HG02840 (cell line): ENCODE measurements around the gene SVEP1.
"Not testable (repeated sequence)": the region's sequence is repeated elsewhere in the genome, so short reads cannot be mapped to it uniquely, and the experiment has no call there.

Source experiments
- ATAC-seq: cut with Tn5 transposase; IDR thresholded peaks from one replicate; pipeline ENCODE4 v1.9.1; 2021; ENCODE audit warnings: mild to moderate bottlenecking, moderate library complexity, moderate number of reproducible peaks; ENCODE audit not compliant: unreplicated experiment, low FRiP score

The SVEP1 gene

DNA sequence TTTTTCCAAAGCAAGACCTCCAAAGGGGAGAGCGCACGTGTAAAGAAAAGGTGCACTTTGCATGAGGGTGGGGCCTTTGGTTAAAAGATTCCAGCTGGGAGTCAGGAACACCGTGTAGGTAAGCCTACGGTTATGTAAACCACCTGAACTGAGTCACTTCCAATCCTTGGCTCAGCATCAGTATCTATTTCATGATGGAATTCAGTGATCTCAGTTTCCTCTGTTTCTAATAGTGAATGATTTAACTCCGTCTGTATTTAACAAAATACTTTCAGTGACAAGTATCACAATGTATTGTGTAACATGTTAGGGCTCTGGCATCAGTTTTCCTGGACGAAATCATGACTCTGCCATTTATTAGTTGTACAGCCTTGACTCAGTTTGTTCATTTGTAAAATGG, 1.3 kb upstream of the SVEP1 start:
- ATAC-seq, result no peak

DNA sequence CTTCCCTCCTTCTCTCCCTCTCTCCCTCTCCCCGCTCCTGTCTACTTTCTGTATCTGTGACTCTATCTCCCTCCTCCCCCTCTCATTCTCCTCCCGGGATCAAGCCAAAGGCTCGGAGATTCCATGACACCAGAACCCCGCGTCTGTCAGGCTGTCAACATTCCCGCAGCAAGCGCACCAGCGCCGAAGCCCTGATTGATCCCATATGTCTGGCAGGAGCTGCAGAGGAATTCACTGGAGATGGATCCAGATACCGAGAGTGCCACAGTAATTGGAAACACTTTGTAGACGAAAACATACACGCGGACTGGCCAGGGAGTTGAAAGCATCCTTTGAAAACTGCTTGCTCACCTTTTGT, 300 bp upstream of the SVEP1 start:
- no peak for ATAC-seq

DNA sequence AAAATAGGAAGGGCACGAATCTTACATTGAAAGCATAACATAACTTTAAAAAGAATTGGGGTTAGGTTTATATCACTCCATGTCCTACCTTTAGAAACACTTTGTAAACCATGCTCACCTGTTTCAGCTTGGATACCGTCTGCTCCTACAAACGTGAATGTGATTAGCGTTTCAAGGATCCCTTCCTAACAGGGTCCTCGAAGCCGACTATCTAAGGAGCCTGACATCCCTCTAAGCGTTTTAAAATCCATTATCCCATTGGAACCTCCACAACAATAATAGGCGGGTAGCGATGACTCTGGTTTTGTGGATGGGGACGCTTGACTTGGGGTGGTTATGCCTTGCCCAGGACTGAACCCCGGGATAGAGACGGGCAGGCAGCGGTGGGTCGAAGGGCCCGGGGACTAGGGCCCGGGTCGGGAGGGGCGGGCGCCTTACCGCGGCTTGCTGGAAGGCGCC, 937 bp downstream of the SVEP1 start:
- no peak for ATAC-seq

DNA sequence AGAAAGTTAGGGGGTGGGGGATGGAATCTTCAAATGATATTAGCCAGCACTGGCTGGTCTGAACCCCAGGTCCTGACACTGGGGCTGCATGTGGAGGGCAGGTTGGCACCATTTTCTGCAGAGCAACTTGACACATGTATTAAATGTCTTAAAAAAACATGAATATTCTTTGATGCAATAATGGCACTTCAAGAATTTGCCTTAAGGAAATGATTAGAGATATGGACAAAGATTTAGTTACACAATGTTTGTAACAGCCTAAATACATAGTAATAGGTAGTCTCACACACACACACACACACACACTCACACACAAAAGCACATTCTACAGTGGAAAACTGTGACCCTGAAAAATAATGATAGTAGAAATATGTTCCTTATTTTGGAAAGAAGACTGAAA, 3.6 kb downstream of the SVEP1 start:
- ATAC-seq, result no peak

DNA sequence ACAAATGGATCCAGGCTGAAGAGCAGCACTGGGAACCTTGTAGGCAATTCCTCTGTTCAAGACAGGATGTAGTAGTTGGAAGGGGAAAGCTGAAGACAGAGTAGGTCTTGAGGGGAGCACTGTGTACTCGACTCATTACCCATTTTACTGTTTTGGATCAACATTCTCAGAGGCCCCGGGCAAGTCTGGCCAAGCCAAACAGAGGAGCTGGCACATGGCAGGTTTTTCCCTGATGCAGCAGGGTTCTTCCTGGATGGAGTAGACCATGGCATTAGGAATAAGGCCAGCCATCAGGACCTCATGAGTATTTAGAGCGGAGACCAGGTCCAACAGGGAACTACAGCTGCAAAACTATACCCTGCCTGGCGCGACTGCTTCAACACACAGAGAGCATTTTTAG, 4.4 kb downstream of the SVEP1 start:
- ATAC-seq, result no peak

DNA sequence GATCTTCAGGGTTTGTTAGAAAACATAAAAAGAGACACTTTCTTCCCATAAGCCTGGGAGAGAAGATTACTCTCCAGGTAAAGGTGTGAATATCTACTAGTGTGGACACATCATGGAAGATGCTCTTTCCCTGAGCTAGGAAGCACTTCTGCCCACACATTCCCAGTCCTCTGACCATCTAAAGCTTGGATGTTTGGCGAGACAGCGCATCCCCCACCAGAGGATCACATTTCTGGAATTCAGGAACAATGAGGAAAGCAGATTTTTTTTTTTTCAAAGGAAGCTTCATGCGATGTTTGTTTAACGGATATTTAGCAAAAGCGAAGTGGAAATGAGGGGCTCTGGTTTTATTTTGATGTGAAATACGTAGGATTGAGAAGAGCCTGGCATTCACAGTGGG, 6.2 kb downstream of the SVEP1 start:
- ATAC-seq, result no peak

DNA sequence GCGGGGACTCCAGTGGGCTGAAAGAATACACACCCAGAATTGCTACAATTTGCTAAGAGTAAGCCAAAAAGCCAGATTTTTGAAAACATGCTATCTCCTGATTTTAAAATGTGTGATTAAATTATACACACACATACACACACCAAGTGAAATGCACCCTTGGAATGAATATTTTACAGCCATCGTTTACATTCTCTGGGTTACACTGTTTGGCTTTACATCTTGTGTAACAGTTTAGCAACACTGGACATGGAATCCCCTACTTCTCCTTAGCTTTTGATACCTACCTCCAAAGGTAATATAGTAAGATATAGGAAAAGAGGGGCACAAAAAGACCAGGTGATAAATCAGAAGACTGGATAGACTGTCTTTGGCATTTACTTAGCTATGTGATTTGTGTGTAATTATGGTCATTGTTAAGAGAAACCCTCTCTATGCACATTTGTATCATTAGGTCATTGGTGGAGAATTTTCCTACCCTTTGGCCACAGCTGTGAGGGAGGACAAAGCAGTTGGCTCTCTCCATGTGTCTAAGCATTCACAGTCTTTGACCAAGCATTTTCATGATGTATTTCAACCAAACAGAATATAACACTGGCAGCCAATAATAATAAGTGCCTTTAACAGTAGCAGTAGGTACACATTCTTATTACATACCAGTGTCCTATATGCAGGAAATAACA, 7.6 kb downstream of the SVEP1 start:
- ATAC-seq, result no peak

DNA sequence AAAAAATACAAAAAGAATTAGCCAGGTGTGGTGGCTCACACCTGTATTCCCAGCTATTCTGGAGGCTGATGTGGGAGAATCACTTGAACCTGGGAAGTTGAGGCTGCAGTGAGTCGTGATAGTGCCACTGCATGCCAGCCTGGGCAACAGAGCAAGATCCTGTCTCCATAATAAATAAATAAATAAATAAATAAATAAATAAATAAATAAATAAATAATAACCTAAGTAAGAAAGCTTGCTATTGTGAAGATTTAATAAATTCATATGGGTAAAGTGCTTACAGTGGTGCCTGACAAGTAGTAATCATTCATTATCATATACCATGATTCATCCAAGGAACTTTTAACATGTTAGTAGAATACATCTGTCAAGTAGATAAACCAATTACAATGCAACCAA, 13.4 kb downstream of the SVEP1 start:
- no peak for ATAC-seq

DNA sequence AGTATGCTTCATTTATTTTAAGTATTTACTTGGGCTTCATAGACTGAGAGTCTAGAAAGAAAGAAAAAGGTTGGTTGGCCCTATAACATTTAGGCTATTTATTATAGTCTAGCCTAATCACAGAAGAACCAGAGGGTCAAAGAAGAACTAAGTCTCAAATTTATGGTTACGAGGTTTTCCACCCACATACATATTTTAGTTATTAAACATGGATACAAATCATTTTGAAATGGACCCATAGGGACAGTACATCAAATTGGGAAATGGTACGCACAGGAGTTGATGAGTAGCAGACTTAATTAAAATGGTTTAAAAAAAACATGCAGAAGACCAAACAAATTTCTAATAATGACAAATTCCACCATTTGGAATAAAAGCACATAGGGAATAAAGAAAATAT, 17.7 kb downstream of the SVEP1 start:
- ATAC-seq, result no peak

DNA sequence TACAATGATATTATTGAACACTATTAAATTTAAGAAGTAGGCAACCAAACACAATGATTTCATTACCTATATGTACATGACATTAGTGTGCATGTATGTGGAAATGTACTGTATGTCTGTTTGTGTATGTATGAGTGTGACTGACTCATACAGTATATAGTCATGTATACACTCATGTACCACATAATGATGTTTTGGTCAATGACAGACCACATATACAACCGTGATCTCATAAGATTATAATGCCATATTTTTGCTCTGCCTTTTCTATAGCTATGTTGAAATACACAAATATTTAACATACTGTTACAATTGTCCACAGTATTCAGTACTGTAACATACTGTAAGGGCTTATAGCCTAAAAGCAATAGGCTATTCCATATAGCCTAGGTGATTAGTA, 19.7 kb downstream of the SVEP1 start:
- no peak for ATAC-seq

DNA sequence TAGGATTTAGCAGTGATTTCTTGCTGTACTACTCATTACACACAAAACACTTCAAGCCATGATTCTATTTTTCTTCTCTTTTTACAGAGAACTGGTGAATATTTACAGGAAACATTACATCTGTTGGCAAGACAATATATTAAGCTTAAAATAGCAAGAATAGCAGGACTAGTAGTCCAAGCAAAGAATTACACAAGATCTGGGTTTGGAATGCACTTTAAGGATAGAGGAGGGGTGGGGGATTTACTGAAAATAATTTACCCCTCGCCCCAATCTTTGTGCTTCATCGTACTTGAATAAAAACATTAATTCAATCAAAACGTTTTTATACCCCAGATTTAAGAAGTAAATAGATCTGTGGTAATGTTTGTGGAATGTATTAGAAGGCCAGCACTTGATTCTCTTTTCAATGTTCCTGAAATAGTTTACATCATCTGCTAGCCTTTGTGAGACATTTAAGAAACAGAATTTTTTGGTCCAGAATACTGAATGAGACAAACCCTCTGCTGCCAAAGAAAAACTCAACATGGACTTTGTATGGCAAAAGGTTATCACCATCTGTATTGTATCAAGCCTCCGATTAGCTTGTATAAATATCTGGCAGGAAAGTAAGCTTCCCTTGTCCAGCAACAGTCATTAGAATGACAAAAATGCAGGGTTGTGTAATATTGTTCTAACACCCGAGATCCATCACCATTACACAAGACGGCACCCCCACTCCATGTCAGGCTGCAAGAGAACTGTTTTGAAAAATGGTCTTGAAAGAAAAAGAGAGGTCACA, 23.8 kb downstream of the SVEP1 start:
- ATAC-seq, result no peak

DNA sequence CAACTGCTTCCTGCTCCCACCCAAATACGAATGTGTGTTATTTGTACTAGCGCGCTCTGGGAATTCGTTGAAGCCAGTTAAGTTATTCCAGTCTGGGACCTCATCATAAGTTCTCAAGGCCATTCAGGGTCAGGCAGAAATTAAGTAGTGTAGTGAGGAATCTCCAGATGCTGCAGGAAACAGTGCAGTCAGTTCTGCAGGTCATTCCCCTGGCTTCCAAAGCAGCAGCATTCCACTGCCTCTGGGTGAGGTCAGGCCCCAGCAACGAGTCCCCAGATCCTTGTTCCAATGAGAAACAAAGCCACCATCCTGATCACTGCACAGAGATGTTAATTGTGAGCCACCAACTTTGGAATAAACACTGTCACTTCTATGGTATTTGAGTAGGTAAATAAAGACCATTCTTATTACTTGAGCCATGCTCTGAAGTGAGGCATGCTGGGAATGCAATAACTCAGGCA, 33.1 kb downstream of the SVEP1 start:
- ATAC-seq, result no peak

DNA sequence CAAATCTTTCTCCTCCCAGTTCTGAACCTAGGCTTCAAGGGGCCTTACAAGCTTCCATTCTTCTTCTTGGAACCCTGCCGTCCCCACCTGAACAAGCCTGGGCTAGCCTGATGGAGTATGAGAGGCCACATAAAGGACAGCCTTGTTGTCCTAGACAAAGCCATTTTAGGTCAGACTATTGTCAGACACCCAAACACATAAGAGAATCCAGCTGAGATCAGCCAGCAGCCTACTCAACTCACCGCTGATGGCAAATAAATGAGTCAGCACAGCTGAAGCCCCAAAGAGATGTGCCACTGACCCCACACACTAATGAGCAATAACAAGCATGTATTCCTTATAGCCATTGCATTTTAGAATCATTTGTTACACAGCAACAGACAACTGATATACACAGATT, 33.8 kb downstream of the SVEP1 start:
- no peak for ATAC-seq

DNA sequence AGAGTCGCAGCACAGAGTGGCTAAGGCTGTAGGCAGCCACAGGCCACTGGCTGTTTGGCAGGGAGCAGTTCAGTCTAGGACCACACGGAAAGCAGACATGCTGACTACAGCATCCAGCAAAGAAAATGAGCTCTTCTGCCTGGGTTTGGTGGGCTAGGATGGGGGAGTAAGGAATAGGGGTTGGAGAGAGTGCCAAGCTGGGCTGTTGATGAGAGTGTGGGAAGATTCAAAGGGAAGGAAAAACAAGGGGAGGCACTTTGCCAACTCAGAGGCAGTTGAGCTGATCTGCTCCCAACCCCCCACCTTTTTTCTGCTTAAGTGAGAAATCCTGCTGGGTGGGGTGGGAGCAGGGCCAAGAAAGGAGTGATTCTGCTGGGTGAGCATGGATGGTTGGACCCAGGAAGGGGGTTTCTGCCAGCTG, 35.9 kb downstream of the SVEP1 start:
- ATAC-seq, result no peak

DNA sequence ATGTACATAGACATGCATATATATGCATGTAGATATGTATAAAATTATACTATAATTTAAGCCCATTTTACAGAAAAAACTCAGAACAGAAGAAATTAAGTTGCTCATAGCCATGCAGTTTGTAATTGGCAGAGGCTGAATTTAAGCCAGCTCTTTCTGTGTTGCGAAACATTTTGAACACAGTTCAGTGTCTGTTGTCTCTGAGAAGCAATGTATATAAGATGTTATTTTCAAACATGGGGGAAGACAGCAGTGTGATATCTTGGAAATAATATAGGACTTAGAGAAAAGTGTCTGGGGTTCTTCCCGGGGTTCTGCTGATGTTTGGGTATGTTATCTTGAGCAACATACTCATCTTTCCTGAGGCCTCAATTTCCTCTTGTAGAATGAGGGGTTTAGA, 37.6 kb downstream of the SVEP1 start:
- ATAC-seq, result no peak

DNA sequence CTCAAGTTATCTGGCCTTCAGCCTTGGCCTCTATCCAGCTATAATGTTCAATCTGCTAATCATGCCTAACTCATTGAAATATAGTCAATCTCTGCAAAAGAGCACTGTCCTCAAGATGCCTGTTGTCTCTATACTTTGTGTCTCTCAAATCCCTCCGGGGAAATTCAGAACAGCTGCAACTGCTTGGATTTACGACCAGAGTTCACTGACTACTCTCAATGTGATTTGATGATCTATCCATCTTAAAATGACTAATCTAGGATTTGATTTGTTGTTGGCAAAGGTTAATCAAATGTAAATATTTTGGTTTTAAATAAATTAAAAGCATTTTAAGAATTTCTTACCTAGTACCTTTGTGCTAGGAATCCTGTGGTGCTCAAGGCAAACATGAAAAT, 40.9 kb downstream of the SVEP1 start:
- no peak for ATAC-seq

DNA sequence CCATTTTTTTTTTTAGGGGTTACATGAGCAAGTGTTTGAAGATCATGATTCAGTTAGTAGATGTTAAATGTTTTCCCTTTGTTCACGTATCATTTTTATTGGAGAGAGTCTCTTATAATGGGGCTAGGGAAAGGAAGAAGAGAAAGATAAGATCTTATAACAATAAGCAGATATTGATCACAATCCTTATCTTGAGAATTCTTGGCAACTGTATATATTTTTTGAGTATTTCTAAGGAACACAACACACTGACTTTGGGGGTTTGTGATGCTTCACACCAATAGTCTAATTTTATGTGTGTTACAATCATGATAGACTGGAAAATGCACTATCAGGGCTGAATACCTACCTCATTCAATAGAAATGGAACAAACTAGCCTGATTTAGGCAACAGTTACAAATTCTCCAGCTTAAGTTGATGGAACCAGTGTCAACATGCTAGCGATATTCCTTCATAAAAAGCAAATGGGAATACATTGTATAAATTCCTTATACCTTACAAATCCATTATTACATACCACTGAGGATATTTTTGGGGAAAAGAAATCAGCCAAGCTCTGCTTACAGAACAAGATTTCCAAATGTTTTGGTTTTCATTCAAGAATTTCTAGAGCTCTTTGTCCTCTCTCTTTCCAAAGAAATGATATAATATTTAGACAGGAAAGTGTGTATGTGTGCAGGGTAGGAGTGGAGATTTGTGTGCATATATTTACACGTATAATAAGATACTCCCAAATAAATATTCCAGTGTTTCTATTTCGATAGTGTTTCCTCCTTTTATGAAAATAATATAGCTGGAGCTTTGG, 41.5 kb downstream of the SVEP1 start:
- no peak for ATAC-seq

DNA sequence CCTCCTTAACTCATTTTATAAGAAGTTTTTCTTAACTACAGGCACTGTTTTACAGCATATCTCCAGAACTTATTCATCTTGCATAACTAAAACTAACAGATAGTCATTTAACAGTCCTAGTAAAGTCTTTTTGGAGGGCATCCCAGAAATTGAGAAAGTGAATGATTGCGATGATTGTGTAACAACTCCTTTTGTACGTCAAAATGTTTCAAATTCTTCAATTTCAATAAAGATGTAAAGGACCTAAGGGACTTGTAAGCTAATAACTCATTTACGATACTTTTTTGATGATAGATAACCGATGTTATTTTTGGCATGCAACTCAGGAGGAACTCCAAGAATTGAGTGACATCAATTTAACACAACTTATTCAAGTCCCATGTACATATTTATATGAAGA, 42.7 kb downstream of the SVEP1 start:
- no peak for ATAC-seq

DNA sequence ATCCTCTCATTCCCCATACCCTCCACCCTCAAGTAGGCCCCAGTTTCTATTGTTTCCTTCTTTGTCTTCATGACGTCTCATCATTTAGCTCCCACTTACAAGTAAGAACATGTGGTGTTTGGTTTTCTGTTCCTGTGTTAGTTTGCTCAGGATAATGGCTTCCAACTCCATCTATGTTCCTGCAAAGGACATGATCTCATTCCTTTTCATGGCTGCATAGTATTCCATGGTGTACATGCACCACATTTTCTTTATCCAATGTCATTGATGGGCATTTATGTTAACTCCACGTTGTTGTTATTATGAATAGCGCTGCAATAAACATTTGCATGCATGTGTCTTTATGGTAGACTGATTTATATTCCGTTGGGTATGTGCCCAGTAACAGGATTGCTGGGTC, 45.4 kb downstream of the SVEP1 start:
- not testable (repeated sequence) for ATAC-seq

DNA sequence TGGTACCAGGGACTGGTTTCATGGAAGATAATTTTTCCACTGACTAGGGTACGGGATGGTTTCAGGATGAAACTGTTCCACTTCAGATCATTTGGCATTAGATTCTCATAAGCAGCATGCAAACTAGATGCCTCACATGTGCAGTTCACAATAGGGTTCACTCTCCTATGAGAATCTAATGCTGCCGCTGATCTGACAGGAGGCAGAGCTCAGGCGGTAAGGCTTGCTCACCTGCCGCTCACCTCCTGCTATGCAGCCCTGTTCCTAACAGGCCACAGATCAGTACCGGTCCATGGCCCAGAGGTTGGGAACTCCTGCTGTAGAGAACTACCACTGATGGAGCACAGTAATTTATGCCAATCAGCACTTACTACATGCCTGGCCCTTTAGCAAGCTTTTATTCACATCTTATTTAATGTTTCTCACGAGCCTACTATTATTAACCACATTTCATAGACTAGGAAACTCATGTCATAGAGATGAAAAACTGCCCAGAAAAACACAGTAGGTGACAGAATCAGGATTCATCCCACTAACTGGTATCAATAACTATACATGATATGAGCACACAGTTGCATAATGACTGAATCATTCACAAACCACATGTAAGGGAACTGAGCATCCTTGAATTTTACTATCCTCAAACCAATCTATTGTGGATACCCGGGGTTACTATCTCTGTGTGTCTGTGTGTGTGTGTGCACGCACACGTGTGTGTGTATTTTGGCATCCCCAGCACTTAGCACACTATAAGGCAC, 46.5 kb downstream of the SVEP1 start:
- no peak for ATAC-seq

DNA sequence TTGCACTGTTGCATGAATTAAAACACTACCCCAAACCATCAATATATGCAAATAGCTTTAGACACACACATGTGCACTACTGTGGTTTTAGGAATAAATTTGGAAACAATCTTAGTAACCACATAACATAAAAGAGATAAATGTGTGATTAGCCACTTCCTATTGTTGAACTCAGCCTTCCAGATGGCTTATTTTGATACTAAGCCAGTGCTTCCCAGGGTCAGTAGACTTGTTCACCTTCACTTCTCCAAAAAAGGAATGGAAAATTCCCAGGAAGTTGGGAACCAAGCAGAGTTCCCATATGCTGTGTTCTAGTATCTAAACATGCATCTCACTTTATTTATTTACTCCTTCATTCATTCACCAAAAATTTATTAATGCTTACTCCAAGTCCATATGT, 47.8 kb downstream of the SVEP1 start:
- no peak for ATAC-seq
